ENCODE data around the gene LNX2. TPM values are rescaled to one million over a fixed set of nuclear protein-coding genes. Genes with fewer than 3 reads are reported as not detected.

The LNX2 gene
- total RNA-seq, 4 donors from 2014 or later, result 17.3 to 19.9 (median 17.8) TPM

- Histone ChIP-seq H3K27ac (no peak overlapping the region), H3K9me3 (no peaks in the 10 kb centered on the region), H3K4me3 (replicated peaks in 1 of 3) (no peak overlapping the region), H3K4me1 (peaks cover 6% of the 10 kb centered on the region in 2 donors), H3K27me3 (no peaks in the 10 kb centered on the region), H3K36me3 (no peaks in the 10 kb centered on the region)
- DNase-seq, result peak in 1 of 2 donors; percentile 36
- intact Hi-C loops (cut with DNase I), result no loop called here
- WGBS, 2 donors, result 74 to 77% methylated on average over 5 of the region's 5 CpGs
- no peak for TF ChIP-seq CTCF (IDR thresholded peaks at IDR 0.05)
- no peak for TF ChIP-seq POLR2A (IDR thresholded peaks at IDR 0.05)
Measured at GRCh38 chr13:27599845-27600553, 20.3 kb downstream of the LNX2 start.

GRCh38 chr13:27599096-27599495, 21.2 kb downstream of the LNX2 start:
- intact Hi-C loops (cut with DNase I), result no loop called here
- TF ChIP-seq POLR2A (IDR thresholded peaks at IDR 0.05) (no peak), CTCF (IDR thresholded peaks at IDR 0.05) (no peak)
- H3K27me3 ChIP-seq, result no peaks in the 10 kb centered on the region
- DNase-seq, result no peak
- H3K27ac ChIP-seq, result no peak overlapping the region
- H3K9me3 ChIP-seq, result no peaks in the 10 kb centered on the region
- no peak overlapping the region for H3K4me3 ChIP-seq (replicated peaks in 1 of 3)
- H3K36me3 ChIP-seq, result no peaks in the 10 kb centered on the region
- H3K4me1 ChIP-seq, result peaks cover 5 to 6% of the 10 kb centered on the region in 2 donors

- Histone ChIP-seq H3K36me3 (no peaks in the 10 kb centered on the region), H3K4me3 (replicated peaks in 1 of 3) (no peak overlapping the region), H3K9me3 (no peaks in the 10 kb centered on the region), H3K4me1 (peaks cover 5 to 14% of the 10 kb centered on the region in 2 donors), H3K27ac (no peak overlapping the region), H3K27me3 (no peaks in the 10 kb centered on the region)
- no peak for DNase-seq
- TF ChIP-seq POLR2A (IDR thresholded peaks at IDR 0.05) (no peak), CTCF (IDR thresholded peaks at IDR 0.05) (no peak)
- intact Hi-C loops (cut with DNase I), result no loop called here
- 90 to 95% methylated on average over 2 of the region's 2 CpGs for WGBS, 2 donors
Measured at GRCh38 chr13:27595055-27595811, 25.1 kb downstream of the LNX2 start.

- Histone ChIP-seq H3K9me3 (no peaks in the 10 kb centered on the region), H3K27ac (no peak overlapping the region), H3K36me3 (no peaks in the 10 kb centered on the region), H3K4me1 (peaks cover 0 to 9% of the 10 kb centered on the region in 2 donors), H3K4me3 (replicated peaks in 1 of 3) (no peak overlapping the region), H3K27me3 (no peaks in the 10 kb centered on the region)
- WGBS, 2 donors, result 88% methylated on average over 3 of the region's 3 CpGs
- DNase-seq, result no peak
- intact Hi-C loops (cut with DNase I), result no loop called here
- TF ChIP-seq POLR2A (IDR thresholded peaks at IDR 0.05), result no peak
- TF ChIP-seq CTCF (IDR thresholded peaks at IDR 0.05), result no peak
Measured at GRCh38 chr13:27593267-27593666, 27.1 kb downstream of the LNX2 start.

GRCh38 chr13:27592865-27593264, 27.5 kb downstream of the LNX2 start:
- Histone ChIP-seq H3K27me3 (no peaks in the 10 kb centered on the region), H3K36me3 (no peaks in the 10 kb centered on the region), H3K9me3 (no peaks in the 10 kb centered on the region), H3K4me1 (peaks cover 0 to 9% of the 10 kb centered on the region in 2 donors), H3K27ac (no peak overlapping the region), H3K4me3 (replicated peaks in 1 of 3) (no peak overlapping the region)
- intact Hi-C loops (cut with DNase I), result no loop called here
- TF ChIP-seq POLR2A (IDR thresholded peaks at IDR 0.05), result no peak
- no peak for TF ChIP-seq CTCF (IDR thresholded peaks at IDR 0.05)
- DNase-seq, result no peak

All from thyroid gland (tissue), 4 donors.